NCI-H82 treated with DMSO at 0.1 percent for 48 hours (cell line): Measurements from ENCODE around the gene LRRTM3.

Experiments
- DNase-seq: peaks from one replicate; lab custom pipeline; 2025; ENCODE audit not compliant: unreplicated experiment; lab: John Stamatoyannopoulos, UW

The LRRTM3 gene

GRCh38 chr10:67017218-67017617 is 91.4 kb downstream of the LRRTM3 start:
- DNase-seq: no peak

GRCh38 chr10:67022099-67022498 is 96.3 kb downstream of the LRRTM3 start:
- DNase-seq: no peak

- no peak for DNase-seq
Observed at GRCh38 chr10:67033878-67034277, 108.0 kb downstream of the LRRTM3 start.

- no peak for DNase-seq
Observed at GRCh38 chr10:67036808-67037207, 111.0 kb downstream of the LRRTM3 start.

- DNase-seq: no peak
Observed at GRCh38 chr10:67043041-67043440, 117.2 kb downstream of the LRRTM3 start.

- no peak for DNase-seq
Observed at GRCh38 chr10:67045404-67045803, 119.6 kb downstream of the LRRTM3 start.

- no peak for DNase-seq
Observed at GRCh38 chr10:67046507-67046906, 120.7 kb downstream of the LRRTM3 start.

- no peak for DNase-seq
Observed at GRCh38 chr10:67049988-67050387, 124.2 kb downstream of the LRRTM3 start.

GRCh38 chr10:67050415-67050814 is 124.6 kb downstream of the LRRTM3 start:
- DNase-seq: no peak

- DNase-seq: no peak
Observed at GRCh38 chr10:67072654-67073053, 146.8 kb downstream of the LRRTM3 start.

- no peak for DNase-seq
Observed at GRCh38 chr10:67075491-67075971, 149.7 kb downstream of the LRRTM3 start.

GRCh38 chr10:67076144-67076543 is 150.3 kb downstream of the LRRTM3 start:
- DNase-seq: no peak

GRCh38 chr10:67077376-67077775 is 151.5 kb downstream of the LRRTM3 start:
- DNase-seq: no peak

- no peak for DNase-seq
Observed at GRCh38 chr10:67079126-67079525, 153.3 kb downstream of the LRRTM3 start.

- no peak for DNase-seq
Observed at GRCh38 chr10:67086327-67087134, 160.7 kb downstream of the LRRTM3 start.

GRCh38 chr10:67087135-67087425 is 161.2 kb downstream of the LRRTM3 start:
- no peak for DNase-seq

GRCh38 chr10:67088036-67088435 is 162.2 kb downstream of the LRRTM3 start:
- DNase-seq: no peak

GRCh38 chr10:67095531-67095930 is 169.7 kb downstream of the LRRTM3 start:
- DNase-seq: no peak

- DNase-seq: no peak
Observed at GRCh38 chr10:67098461-67098860, 172.6 kb downstream of the LRRTM3 start.

- DNase-seq: no peak
Observed at GRCh38 chr10:67100951-67101350, 175.1 kb downstream of the LRRTM3 start.

- DNase-seq: no peak
Observed at GRCh38 chr10:67107670-67108069, 181.8 kb downstream of the LRRTM3 start.

GRCh38 chr10:67110286-67110685 is 184.4 kb downstream of the LRRTM3 start:
- DNase-seq: peak; percentile 78

- DNase-seq: no peak
Observed at GRCh38 chr10:67112765-67113164, 186.9 kb downstream of the LRRTM3 start.
